Activated CD4-positive, alpha-beta T cell treated with anti-CD3 and anti-CD28 coated beads, Interleukin-2, amount 50 U/mL, for 24 hours (primary cell): Measurements from ENCODE around the gene DSCAML1.

Source experiments
- DNase-seq, 2 donors: peaks; one replicate each; pipeline ENCODE4 v3.0.0-alpha.2; 2020; ENCODE audit warnings: low read depth in 1 of 2, low spot score in 1 of 2

Gene DSCAML1

DNA sequence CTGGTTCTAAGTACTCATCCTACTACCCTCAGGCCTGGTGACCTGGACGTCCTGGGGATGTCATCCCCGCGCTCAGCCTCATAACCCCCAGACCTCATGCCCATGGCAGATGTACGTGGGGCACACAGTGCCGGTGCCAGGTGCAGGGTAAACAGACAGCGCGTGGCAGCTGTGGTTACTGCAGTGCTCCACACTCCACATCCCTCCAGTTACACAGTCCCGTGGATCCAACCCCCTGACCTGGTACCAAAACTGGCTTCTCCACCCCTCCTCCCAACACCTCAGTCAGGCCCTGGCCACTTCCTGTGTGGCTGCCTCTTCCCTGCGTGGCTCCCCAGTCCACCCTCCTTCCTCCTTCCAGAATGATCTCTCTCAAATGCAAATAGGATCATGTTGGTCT, 95.2 kb downstream of the DSCAML1 start:
- DNase-seq = no peak

DNA sequence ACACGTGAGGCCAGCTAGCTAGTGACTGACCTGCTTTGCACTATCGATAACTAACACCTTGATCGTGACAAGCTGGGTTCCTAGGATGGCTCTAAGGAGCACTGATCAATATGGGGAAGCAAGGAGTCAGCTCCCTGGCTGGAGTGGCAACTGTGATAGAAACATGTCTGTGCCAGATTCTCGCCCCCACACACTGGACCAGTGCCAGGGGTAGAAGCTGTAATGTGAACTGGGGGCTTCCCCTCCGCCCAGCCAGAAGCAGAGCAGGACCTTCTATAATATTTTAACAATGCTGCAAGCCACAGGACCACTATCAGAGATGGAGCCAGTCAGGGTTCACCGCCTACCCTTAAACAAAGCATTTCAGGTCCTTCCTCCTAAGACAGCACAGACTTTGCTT, 96.5 kb downstream of the DSCAML1 start:
- DNase-seq = no peak

DNA sequence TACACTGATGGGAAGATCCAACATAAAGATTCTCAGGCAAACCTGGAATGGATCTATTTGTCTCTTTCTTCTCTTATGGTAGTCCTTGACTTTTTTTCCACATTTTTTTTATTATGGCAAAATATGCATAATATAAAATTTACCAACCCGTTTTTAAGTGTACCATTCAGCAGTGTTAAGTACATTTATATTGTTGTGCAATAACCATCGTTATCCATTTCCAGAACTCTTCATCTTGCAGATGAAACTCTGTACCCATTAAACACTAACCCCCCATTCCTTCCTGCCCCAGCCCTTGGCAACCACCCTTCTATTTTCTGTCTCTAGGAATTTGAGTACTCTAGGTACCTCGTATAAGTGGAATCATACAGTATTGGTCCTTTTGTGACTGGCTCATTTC, 99.7 kb downstream of the DSCAML1 start:
- no peak for DNase-seq

DNA sequence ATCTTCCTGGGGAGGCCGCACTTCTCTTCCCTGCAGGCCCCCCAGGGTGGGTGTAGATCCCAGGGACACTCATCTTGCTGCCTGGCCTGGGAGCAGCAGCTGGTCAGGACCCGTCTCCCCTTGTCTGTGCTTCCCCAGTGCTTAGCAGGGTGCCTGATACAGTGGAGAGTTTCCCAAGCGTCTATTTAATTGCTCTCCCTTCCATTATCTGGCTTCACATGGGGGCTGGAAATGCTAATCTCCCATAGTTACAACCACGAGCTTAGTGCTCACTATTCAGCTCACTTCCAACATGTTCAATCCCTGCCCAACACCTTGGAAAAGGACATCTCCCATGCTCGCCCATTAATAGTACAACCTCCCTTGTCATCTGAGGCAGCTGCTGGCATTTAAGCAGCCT, 100.5 kb downstream of the DSCAML1 start:
- no peak for DNase-seq

DNA sequence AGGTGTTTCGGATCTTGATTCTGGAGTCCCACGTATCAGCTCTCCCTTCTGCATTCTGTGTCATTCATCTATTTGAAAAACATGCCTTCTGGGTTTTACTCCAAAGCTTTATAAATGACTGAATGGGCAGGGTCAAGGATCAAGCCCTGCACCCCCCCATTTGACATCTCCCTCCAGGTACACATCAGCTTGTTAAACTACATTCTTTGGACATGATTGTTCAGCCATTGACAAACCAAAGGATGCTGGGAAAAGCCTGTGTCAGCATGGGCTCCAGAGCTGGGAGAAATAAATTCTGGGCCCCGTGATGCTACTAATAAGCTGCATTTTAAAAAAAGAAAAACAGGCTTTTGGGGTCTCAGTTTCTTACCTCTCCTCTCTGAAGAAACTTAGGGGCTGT, 103.7 kb downstream of the DSCAML1 start:
- no peak for DNase-seq

DNA sequence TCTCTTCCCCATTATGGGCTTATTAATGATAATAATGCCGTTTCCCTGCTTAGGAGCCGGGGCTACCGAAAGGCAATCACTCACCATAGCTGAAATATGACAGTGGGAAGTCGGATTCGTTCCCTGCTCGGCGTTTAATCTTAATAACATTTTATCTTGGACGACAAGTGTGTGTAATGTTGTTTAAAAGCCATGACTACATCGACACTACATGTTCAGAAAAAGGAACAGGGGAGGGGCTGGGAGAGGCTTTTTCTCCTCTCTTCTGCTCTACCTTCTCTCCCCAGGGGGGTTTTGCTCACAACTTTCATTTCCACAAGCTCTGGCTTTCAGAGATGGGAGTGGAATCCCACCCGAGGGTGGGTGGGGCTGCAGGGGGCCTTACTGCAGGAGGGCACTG, 105.5 kb downstream of the DSCAML1 start:
- DNase-seq = no peak

DNA sequence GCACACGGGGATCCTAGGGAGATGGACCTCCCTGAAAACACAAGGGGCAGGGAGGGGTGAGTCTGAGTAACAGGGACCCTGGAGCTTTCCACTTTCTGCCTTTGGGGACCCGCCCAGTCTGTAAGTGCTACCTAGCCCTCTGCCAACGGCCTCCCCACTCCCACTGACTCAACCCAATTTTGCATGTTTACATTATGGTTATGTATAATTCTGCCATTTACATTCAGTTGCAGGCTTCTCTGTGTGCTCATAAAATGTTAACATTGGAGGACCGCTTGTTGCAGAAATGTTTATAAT, 105.8 kb downstream of the DSCAML1 start:
- no peak for DNase-seq

DNA sequence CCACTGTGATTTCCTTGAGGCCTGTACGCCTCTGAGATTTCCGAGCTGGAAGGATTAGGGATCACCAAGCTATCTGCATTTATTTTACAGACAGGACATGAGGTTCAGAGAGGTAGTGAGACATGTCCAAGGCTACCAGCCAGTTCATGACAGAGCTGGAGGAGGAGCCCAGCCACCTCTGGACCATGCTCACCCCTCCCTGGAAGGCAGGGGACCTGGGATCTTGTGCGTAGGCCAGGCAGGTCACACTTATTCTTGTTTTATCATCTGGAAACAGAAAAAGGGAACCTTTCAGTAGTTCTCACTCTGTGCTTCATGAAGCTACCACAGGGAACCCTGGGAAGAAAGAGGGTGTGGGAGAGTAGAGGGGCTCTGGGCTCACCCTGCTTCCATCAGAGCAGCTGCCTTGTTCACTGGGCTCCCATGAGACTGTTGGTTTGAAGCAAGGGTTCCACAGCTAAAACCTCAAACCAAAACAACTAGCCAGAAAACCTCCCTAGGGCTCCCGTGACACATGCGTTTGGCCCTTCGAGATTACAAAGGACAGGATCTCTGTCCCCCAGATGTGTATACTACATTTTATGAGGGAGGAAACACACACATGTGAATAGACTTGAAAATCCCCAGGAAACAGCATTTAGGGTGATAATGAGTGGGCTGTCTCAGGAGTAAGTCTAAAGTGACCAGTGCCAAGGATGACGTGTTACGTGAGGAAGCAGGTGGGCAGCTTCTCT, 106.4 kb downstream of the DSCAML1 start:
- DNase-seq = no peak

DNA sequence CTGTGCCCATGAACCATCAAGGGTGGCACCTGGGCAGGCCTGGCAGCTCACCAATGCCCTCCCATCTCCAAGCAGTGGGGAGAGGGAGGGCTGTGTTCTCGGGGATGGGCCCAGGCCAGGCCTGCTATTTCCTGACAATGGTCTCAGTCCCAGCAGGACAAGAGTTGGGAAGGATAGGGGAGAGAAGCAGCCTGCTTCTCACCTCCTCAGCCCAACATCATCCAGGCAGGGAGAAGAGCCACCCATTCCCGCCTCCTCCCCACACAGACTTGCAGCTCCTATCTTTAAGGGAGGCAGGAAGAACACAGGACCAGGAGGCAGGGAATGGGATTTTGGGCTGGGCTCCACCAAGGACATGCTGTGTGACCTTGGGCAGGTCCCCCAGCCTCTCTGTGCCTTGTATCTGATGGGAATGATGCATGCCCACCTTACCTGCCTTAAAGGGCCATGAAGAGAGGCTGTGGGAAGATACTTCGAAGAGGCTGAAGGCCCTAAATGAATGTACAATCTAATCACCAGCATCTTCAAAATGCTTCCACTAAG, 108.7 kb downstream of the DSCAML1 start:
- DNase-seq = no peak

DNA sequence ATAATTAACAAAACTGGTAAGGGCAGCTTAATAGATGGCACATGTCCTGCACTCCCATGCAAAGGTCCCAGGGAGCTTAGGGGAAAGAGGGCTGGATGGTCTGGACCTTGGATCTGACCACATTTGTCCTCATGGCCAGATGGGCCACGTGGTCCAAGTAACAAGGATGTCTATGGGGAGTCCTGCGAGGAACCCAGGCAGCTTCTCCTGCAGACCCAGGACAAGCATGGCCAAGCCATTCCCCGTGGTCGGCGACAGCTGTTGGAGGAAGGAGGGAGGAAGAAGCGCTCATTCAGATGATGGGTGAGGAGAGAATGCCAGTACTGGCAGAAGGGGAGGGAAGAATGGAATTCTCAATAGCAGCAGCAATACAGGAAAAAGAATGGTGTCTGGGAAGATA, 109.2 kb downstream of the DSCAML1 start:
- no peak for DNase-seq

DNA sequence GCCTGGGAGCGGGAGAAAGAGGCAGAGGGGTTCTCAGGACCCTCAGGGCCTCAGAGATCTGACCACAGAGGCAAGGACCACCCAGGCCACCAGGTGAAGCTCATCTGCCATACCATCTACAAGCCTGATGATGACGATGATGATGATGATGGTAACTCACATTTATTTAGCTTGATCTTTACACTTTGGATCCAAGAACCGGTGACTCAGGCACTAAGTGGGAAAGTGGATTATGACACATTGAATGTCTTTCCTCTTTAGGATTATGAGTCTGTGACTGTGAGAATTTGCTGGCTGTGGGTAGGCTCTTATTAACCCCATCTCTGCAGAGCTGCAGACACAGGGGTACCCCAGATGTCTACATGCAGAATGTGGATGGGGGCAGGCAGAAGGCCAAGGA, 110.3 kb downstream of the DSCAML1 start:
- no peak for DNase-seq

DNA sequence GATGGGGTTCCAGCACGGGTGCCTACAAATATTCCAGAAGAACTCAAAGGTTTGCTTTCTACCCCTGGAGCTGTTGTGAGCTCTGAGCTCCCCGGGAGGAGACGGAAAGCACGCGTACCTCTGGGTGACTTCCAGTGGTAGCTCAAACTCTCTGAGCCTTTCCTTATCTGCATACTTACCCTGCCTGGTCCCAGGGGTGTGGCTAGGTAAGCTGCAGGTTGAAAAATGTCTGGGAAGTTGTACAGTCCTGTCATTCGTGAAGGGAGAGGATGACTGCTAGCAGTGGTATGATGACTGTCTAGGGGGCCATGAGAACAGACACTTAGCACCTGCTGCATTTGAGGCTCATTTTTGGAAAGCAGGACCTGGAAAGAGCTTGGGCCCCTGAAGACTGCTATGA, 111.5 kb downstream of the DSCAML1 start:
- DNase-seq = no peak

DNA sequence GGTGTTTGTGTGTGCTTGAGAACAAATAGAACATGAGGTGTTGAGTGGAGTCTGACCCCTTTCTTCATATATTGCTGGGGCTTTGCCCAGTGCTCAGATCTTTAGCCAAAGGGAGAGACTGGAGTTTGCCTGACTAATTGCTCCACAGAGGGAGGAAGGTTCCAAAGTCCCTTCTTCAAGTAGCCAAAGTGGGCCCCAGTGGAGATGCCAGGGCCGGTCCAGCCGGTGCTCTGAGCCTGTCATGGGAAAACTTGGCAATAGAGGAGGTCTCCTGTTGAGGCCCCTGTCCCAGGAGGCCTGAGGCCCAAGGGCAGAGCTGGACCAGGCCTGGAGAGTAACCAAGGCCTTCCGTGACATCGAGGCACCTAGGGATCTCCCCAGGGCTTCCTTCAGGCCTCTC, 112.3 kb downstream of the DSCAML1 start:
- no peak for DNase-seq

DNA sequence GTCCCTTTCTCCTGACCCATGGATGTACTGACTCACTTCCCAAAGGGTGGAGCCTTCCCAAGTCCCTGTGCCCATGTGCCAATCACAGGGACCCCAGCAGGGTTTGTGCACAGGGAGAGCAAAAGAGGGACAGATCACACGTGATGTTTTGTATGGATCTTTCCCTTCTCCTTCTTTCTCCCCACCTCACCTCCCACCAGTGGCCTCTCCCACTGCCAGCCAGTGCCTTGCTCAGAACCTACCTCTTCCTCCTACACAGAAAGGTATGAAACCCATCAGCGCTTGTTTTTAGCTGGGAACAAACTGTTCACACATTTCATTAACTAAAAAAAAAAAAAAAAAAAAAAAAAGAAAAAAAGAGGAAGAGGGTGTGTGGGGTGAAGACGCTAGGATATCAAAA, 112.9 kb downstream of the DSCAML1 start:
- no peak for DNase-seq

DNA sequence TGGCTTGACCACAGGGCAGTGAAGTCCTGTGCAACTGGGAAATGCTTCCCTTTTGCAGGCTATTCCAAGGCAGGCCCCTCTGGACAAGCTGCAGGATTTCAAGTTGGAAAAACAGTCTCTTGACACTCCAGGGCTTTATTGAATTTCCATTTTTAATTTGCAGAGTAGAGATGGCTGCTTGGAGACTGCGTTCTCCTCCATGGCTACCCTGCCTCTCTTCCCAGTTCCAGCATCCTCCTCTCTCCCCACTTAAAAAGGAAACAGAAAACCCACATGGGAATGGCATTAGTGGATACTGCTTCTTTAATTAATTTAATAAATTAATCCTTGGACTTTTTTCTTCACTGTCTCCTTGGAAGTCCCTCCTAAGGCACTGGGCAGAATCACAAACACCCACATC, 115.6 kb downstream of the DSCAML1 start:
- DNase-seq = no peak

DNA sequence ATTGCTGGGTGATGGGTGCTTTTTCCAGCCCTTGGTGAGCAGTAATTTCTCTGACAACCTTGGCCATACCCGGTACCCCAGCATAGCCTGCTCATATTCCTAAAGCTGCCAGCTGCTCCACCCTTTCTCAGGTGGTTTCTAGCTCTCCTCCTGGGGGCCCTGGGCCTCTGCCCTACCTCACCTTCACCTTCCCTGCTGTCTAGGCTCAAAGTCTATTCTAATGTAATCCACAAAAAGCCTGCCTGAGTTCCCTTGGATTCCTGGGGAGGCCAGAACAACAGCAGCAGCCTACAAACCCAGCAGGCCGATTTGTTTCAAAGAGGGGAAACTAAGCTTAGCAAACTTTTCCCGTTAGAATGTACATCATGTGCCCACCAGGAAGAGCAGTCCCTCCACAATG, 117.6 kb downstream of the DSCAML1 start:
- DNase-seq = no peak

DNA sequence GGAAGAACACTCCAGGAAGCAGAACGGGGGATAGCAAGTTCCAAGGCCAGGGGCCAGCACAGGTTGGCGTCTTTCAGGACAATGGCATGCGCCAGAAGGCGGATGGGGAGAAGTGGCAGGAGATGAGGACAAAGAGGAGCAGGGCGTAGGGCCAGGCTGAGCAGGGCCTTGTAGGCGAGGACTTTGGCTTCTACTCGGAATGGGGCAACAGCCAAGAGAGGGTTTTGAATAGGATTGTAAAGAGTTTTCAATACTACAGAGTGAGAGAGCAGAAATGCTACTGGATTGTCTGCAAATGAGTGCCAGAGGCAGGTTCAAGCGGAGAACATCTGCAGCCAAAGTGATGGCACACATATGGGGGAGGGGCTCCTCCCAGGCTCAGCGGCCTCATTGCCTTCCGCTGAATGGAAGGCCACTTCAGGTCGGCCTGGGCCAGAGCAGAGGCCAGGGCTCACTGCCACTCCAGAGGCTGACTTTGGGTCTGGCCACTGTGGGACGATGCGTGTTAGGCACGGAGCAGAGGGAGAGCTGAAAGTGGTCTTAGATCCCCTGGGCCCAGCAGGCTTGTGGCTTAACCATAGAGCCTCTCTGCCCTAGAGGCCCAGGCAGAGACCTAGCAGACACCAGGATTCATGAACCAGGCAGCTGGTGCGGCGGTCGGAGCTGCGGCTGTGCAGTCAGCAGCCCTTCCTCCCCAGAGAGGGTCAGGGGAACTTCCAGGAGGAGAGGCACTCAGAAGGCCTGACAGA, 118.2 kb downstream of the DSCAML1 start:
- DNase-seq = no peak

DNA sequence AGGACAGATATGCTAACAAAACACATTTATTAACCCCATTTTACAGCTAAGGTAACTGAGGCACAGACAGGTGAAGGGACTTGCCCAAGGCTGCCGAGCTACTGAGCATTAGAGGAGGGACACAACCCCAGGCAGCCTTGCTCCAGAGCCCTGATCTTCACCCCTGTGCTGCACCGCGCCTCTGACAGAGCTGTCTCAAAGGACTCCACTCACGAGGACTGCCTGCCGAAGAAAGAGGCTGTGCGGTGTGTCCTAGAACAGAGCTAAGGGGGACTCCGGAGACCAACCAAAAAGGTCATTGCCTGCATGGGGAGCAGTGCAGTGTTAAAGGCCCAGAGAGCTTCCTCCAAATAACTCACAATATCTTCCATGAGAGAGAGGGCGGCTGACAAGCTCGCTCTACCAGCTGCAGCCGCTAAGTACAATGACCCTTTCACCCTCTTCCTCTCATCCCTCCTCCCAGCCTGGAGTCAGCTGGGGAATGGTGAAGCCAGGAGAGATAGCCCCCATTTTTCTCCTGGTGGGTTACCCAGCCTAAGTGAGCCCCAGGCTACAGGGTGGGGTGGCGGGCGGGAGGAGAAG, 119.2 kb downstream of the DSCAML1 start:
- no peak for DNase-seq

DNA sequence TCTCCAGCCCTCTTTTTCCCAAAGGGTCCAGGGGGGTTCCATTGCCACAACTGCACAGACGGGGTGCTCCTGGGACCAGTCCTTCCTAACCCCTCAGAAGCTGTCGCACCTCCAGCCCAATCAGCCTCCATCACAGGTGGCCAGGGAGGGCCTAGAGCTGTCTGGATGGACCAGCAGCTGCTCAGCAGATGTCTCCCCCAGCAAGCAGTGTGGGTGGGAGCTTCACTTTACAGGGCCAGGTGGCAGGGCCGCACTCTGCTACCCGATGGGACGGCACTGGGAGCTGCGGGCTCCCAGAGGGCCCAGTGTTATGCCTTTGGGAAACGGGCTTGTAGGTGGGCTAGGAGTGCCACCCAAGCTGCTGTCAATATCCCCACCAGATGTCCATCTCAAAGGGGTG, 120.5 kb downstream of the DSCAML1 start:
- no peak for DNase-seq

DNA sequence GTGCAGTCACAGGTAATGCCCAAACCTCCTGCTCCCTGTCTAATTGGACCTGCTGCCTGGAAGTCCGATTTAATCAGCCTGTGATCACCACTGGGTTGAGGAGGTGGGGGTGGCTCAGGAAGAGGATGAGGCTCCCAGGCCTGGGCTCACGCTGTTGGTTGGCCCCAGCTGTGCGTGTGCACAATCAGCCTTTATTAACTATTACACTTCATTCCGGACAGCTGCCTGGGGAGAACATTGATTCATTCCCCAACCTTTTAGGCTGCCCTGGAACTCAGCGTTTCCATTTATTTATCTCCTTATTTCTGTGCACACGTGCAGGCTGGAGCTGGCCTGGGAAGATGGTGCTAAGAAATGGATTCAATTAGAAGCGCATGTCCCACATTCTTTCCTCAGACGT, 123.4 kb downstream of the DSCAML1 start:
- DNase-seq = no peak

DNA sequence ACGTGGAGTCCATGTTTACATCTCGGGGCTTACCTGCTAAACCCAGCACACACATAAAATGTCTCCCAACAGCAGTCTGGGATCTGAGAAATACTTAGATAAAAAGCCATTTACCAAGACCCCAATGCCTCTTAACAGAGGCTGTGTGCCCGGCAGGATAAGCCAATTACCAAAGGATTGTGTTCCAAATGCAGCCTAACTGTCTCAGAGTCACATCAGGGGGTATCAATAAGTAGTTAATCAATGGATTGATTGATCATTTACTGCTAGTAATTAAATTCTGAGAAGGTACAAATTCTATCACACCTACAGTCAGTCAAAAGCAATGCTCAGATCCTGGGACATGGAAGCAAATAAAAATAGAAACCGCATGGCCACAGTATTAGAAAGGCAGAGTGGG, 125.6 kb downstream of the DSCAML1 start:
- no peak for DNase-seq

DNA sequence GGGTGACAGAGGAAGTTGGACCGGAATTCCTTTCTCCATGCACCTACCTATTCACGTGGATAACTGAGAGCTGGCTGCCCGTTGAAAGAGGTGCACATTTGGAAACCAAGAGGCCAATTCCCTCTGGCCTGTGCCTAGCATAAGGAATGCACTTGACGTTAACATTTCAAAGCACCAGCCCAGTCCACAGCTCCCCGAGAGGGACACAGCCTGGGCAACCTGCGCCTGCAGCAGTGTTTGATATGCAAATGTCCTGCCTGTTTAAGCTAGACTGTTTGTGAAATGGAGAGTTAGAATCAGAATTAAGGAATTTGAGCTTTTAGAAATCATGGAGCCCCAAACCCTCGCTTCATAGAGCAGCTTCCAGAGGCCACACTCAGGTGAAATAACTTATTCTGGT, 126.1 kb downstream of the DSCAML1 start:
- no peak for DNase-seq

DNA sequence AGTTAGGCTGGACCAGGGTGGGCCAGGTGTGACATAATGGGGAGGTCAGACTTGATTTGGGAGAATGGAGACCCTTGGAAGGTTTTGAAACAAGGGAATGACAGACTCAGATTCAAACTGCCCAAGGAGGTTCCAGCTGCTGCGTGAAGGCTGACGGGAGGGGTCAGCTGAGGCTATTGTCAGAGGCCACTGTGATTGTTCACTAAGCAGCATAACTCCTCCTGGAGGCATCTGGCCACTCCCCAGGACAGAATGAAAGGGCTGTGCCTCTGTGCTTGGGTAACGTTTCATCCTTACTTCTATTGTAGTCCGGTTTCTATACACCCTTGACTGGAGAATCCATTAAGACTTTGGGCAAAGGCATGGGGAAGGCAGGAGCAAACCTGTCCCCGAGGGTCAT, 126.6 kb downstream of the DSCAML1 start:
- no peak for DNase-seq
